Measurements from ENCODE around the gene NVL.
"Not testable (repeated sequence)": the region's sequence is repeated elsewhere in the genome, so short reads cannot be mapped to it uniquely, and the experiment has no call there.

Gene NVL

GRCh38 chr1:224348137-224348536 is 18.2 kb upstream of the NVL start:
- no peaks in the 10 kb centered on the region for H3K4me1 ChIP-seq (ENCODE audit: insufficient read depth, low read length, severe bottlenecking)
- no peak overlapping the region for H3K4me2 ChIP-seq (ENCODE audit: low read length)
- no peaks in the 10 kb centered on the region for H3K27me3 ChIP-seq (ENCODE audit: insufficient read depth, low read length)
- no peak overlapping the region for H3K9ac ChIP-seq (ENCODE audit: low read length)
- no peak overlapping the region for H3K27ac ChIP-seq (ENCODE audit: low read depth, low read length, poor library complexity, severe bottlenecking)
- H3K9me2 ChIP-seq (ENCODE audit: low read depth, low read length): no peaks in the 10 kb centered on the region
- H3K79me2 ChIP-seq (ENCODE audit: insufficient read depth, low read length): no peaks in the 10 kb centered on the region
- H2AFZ ChIP-seq (ENCODE audit: low read length): no peak overlapping the region
- H4K20me1 ChIP-seq (ENCODE audit: insufficient read depth, low read length): no peaks in the 10 kb centered on the region
- H3K4me3 ChIP-seq (ENCODE audit: low read depth, low read length, poor library complexity, severe bottlenecking): no peak overlapping the region
- no peaks in the 10 kb centered on the region for H3F3A ChIP-seq (ENCODE audit: insufficient read depth, low read length)
- no peaks in the 10 kb centered on the region; the same call in 1 of the 2 replicates for H3K36me3 ChIP-seq (ENCODE audit: insufficient read depth, low read length)
- TF ChIP-seq EZH2 (IDR thresholded peaks at IDR 0.05; ENCODE audit: borderline replicate concordance, low read length): no peak
- TF ChIP-seq CTCF (IDR thresholded peaks at IDR 0.05; ENCODE audit: low read length): no peak
- H3K9me3 ChIP-seq (ENCODE audit: low read length): 0 out of 2 replicates have a peak, but pooled peaks cover 9% of the 10 kb centered on the region

- Histone ChIP-seq H2AFZ (ENCODE audit: low read length) (no peak overlapping the region), H3K4me2 (ENCODE audit: low read length) (no peak overlapping the region), H3K27ac (ENCODE audit: low read depth, low read length, poor library complexity, severe bottlenecking) (no peak overlapping the region), H4K20me1 (ENCODE audit: insufficient read depth, low read length) (no peaks in the 10 kb centered on the region), H3K9me2 (ENCODE audit: low read depth, low read length) (no peaks in the 10 kb centered on the region), H3K27me3 (ENCODE audit: insufficient read depth, low read length) (peaks cover 4% of the 10 kb centered on the region; the same call in 1 of the 2 replicates), H3K79me2 (ENCODE audit: insufficient read depth, low read length) (no peaks in the 10 kb centered on the region), H3K9me3 (ENCODE audit: low read length) (0 out of 2 replicates have a peak, but pooled peaks cover 12% of the 10 kb centered on the region), H3K36me3 (ENCODE audit: insufficient read depth, low read length) (no peaks in the 10 kb centered on the region; the same call in 1 of the 2 replicates), H3F3A (ENCODE audit: insufficient read depth, low read length) (no peaks in the 10 kb centered on the region), H3K4me3 (ENCODE audit: low read depth, low read length, poor library complexity, severe bottlenecking) (no peak overlapping the region), H3K9ac (ENCODE audit: low read length) (no peak overlapping the region), H3K4me1 (ENCODE audit: insufficient read depth, low read length, severe bottlenecking) (no peaks in the 10 kb centered on the region)
- no peak for TF ChIP-seq EZH2 (IDR thresholded peaks at IDR 0.05; ENCODE audit: borderline replicate concordance, low read length)
- TF ChIP-seq CTCF (IDR thresholded peaks at IDR 0.05; ENCODE audit: low read length): no peak
Measured at GRCh38 chr1:224343679-224344078, 13.7 kb upstream of the NVL start.

- Histone ChIP-seq H3K4me2 (ENCODE audit: low read length) (peak overlapping the region; percentile 52), H3K4me3 (ENCODE audit: low read depth, low read length, poor library complexity, severe bottlenecking) (peak overlapping the region; percentile 50), H3K9me3 (ENCODE audit: low read length) (0 out of 2 replicates have a peak, but pooled peaks cover 15% of the 10 kb centered on the region)
- not testable (repeated sequence) for H3K9ac ChIP-seq (ENCODE audit: low read length); H4K20me1 ChIP-seq (ENCODE audit: insufficient read depth, low read length); H3K4me1 ChIP-seq (ENCODE audit: insufficient read depth, low read length, severe bottlenecking); H3F3A ChIP-seq (ENCODE audit: insufficient read depth, low read length); H3K36me3 ChIP-seq (ENCODE audit: insufficient read depth, low read length); H3K27ac ChIP-seq (ENCODE audit: low read depth, low read length, poor library complexity, severe bottlenecking); H2AFZ ChIP-seq (ENCODE audit: low read length); H3K27me3 ChIP-seq (ENCODE audit: insufficient read depth, low read length); H3K79me2 ChIP-seq (ENCODE audit: insufficient read depth, low read length); H3K9me2 ChIP-seq (ENCODE audit: low read depth, low read length)
Measured at GRCh38 chr1:224340453-224341384, 10.7 kb upstream of the NVL start.

All from OCI-LY1 (cell line).